ENCODE data around the gene PTPRH.
"Not testable (repeated sequence)": the region's sequence is repeated elsewhere in the genome, so short reads cannot be mapped to it uniquely, and the experiment has no call there.

PTPRH gene

DNA sequence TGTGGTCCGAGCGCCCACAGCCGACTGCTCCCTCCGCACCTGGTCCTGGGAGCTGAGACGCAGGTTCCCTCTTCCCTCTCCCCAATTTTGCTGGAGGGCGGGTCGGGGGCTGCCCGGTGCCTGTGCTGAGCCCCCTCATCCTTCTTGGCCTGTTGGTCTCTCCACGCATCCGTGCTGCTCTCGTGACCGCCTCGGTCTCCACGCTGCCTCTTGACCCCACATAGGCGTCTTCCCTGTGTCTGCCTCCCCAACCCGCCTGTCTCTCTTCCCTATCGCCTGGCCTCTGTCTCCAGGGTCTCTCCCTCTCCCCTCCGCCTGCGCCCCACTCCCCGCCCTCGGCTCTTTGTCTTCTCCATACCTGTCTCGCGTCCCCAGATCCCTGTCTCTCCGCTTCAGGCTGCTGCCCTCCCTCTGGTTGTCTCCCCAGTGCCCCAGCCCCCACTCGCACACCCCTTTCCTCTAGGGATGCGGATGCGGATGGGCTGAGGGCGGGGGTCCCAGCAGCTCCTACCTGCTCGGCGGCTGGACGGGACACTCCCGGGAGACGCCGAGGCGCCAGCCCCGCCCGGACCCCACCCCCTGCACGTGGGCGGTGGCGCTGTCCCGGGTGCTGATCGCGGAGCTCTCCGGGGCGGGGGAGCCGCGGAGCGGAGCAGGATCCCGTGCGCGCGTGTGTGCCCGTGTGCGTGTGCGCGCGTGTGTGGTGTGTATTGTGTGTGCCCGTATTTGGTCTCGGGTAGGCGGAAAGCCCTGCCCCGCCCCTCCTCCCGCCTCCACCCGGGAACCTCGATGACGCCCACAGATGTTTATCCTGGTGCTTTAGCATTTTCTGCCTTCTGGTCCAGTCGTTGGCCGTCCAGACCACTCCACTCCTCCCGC is 29.5 kb downstream of the PTPRH start, which contains the start of gene SYT5:
Gene SYT5 (minus strand): TSS at position 684 of the 879 bp plus-strand sequence. CDS start 1,248 bp downstream, outside the sequence.
- DNase-seq: peak; percentile 38 to 77 (median 51)

DNA sequence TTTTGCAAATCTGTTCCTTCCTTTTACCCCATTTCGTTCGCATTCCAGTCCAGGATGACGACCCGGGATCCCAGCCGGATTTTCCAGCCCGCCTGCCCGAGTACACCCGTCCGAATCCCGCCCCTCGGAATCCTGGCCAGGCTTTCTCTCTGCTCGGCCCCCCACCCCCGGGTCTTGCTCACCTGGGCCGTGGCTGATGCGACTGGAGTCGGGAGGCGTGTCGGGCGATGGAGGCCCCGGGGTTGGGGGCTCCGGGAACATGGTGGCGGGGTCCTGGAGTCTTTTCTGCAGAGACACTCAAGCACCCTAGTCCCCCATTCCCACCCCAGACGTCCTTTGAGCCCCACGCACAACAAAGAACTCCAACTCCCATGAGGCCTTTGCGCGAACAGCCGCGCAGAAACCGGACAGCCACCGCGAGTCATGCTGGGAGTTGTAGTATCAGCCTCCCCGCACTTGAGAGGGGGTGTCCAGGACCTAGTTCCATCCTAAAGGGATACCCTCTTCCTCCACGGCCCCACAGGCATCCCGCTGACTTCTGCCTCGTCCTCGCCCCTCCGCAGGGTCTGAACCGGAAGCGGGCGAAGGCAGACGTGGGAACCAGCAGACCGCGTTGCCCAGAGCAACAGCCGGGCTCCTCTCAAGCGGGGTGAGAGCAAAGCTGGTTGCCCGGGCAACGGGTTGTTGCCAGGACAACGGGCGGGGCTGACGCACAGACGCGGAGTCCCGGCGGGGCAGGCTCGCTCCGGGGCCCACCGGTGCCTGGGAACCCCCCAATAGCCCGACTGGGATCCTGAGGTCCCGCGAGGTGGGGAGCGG is 30.3 kb downstream of the PTPRH start:
- DNase-seq: peak; percentile 54 to 63 (median 57)

DNA sequence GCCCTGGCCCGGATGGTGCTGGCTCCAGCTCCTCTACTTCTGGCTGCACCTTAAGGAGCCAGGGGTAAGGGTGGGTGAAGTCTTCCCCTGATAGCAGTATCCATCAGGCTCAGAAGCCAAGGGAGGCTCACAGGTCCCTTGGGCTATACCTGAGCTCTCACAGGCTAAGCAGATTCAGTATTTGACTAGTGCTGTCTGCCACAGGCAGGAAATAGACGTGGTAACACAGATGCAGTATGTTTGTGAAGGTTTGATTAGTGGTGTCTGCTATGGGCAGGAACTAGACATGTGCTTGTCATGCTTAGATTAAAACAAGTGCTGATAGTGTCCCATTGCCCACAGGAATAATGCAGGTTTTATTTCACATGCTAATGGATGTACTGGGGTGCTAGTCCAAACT is 33.2 kb downstream of the PTPRH start:
- DNase-seq: no peak

DNA sequence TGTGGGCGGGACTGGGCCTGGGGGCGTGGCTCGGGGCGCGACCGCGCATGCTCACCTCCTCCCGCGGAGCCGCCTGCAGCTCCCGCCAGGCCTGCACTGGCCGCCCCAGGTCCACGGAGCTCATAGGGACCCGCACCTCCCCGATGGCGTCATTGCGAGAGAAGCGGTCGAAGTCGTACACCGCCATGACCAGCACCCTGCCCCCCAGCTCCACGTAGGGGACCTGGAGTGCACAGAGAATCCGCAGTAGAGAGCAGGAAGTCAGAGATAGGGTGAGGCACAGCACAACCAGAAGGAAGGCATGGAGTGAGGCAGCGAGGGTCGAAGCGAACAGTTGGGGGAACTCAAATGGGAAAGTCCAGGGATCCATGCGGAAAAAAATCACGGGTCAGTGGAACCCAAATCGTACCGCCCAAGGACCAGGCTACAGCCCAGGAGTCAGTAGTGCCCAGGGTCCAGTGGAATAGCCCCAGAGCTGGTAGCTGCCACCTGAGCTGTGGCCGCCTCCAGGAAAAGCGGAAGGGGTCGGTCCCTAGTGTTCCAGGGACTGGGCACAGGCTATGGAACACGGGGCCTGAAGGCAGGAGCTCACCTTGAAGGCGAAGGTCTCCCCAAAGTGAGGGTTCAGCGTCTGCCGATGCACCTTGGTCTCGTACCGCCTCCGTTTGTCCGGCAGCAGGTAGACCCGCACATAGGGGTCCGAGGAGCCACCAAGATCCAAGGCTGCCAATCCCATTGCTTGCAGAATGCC is 34.0 kb downstream of the PTPRH start:
- DNase-seq: no peak

DNA sequence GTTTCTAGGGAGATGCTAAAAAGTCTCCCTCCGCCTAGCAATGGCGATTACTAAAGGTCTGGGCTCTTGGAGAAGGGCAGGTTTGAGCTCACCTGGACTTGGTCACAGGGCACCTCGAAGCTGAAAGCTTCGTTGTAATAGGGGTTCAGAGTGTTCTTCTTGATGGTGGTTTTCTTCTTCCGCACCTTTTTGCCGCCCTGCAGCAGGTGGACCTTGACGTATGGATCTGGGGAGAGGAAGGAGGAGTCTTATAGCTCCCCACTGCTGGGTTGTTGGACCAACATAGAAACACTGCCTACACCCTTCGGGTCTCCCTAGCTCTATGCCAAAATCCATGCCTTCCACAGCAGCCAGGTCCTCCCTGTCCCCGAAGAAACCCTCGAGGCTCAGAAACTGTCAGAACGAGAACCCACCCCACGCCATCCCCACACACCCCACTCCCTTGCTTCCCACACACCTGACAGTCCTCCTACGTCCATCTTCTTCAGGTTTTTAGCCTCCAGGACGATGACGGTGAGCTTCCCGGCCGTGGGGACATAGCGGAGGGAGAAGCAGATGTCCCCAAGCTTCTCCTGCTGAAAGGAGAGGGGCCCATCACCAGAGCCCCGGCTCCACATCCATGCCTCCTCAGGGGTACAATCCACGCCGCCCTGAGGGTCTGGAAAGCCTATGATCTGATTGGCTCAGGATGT is 34.7 kb downstream of the PTPRH start:
- no peak for DNase-seq

DNA sequence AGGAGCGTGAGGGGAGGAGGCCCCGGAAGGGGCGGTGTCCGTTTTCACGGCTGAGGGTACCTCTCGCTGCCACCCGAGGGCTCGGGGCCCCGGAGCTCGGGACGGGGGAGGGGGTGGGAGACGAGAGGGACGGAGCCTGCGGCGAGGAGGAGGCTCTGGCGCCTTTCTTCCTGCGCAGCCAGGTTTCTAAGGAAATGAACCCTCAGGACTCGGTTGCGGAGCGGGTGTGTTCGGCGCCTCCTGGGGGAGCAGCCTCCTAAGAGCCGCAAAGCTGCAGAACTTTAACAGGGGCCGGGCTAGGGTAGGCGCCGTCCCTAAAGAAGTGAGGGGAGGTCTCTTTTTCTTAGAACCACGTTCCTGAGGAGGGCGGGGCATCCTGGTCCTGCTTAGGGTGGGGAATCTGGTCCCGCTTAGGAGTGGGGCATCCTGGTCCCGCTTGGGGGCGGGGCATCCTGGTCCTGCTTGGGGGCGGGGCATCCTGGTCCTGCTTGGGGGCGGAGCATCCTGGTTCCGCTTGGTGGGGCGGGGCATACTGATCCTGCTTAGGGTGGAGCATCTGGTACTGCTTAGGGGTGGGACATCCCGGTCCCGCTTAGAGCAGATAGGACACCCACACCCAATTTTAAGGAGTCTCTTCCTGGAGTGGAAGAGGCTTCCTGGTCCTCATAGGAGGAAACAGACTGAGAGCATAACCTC is 35.4 kb downstream of the PTPRH start:
- peak; percentile 44 to 59 (median 57) for DNase-seq

DNA sequence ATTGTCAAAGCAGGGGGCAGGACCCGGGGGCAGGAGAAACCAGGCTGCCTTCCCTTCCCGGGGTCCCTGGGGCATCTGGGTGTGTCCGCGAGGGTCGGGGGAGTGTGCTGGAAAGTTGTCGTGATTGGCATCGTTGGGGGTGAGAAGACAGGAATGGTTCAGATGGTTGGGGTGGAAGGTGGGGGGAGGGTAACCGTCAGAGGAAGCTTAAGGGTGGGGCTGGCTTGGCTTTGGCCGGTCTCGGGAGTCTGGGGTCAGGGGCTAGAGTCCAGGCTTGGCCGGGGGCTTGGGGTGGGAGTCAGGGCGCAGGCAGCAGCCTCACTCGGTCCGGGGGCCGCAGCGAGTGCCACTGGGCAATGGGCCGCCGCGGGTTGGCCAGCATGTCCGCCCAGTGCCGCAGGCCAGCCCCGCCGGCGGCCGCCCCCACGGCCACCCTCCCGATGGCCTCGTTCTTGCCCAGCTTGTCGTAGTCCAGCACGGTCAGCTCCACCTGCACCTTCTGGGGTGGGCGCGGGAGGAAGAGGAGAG is 36.1 kb downstream of the PTPRH start:
- DNase-seq: no peak

DNA sequence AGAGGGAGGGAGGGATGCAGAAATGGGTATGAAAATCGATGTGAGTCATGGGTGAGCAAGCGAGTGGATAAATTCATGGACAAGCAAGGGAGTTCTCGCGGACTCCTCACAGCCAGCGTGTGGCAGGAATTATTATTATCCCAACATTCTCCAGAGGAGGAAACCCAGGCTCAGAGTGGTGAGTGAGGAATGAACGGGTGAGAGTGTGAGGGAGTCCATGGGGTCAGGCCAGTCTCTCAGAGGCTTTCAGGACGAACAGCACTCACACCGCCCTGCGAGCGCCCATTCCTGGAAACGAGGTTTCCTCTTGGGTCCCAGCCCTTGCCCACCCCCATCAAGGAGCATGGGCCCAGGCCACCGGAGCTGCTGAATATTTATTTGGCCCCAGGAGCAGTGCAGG is 36.6 kb downstream of the PTPRH start:
- no peak for DNase-seq

DNA sequence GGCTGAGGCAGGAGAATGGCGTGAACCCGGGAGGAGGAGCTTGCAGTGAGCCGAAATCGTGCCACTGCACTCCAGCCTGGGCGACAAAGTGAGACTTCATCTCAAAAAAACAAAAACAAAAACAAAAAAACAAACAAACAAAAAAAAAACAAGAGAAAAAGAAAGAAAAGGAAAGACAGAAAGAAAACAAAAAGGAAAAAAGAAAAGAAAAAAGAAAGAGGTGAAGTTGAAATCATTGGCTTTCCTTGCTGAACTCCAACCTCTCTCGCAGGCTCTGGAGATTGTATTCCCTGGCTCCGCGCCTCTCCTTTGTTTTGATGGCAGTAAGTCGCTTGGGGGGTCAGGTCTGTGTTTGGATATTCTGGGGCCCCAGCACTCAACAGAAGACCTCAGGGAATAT is 37.0 kb downstream of the PTPRH start:
- not testable (repeated sequence) for DNase-seq

DNA sequence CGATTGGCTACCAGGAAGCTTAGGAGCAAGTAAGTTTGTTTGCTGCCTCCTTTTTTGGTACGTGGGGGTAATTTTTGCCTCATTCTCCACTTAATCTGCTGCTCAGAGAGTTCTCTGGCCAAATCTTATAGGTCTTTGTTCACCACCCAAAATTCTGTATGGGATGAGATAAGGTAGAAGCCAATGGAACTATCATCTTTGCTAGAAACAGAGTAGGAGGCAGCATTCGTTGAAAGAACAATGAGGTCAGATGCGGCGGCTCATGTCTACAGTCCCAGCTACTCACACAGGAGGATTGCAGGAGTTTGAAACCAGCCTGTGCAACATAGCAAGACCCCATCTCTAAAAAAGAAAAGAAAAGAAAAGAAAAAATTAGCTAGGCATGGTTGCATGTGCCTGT is 37.9 kb downstream of the PTPRH start:
- DNase-seq: no peak

DNA sequence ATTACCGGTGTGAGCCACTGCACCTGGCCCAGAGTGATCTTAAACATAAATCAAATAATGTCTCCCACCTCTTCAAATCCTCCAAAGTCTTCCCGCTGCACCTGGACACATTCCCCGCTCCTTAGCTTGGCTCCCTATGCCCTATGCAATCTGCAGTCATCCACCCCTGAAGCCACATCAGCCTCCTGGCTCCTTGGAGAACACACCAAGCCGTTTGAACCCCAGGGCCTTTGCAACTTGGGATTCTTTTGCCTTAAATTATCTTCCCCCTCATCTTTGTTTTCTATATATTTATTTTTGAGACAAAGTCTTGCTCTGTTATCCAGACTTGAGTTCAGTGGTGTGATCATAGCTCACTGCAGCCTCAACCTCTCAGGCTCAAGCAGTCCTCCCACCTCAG is 40.2 kb downstream of the PTPRH start:
- DNase-seq: no peak

DNA sequence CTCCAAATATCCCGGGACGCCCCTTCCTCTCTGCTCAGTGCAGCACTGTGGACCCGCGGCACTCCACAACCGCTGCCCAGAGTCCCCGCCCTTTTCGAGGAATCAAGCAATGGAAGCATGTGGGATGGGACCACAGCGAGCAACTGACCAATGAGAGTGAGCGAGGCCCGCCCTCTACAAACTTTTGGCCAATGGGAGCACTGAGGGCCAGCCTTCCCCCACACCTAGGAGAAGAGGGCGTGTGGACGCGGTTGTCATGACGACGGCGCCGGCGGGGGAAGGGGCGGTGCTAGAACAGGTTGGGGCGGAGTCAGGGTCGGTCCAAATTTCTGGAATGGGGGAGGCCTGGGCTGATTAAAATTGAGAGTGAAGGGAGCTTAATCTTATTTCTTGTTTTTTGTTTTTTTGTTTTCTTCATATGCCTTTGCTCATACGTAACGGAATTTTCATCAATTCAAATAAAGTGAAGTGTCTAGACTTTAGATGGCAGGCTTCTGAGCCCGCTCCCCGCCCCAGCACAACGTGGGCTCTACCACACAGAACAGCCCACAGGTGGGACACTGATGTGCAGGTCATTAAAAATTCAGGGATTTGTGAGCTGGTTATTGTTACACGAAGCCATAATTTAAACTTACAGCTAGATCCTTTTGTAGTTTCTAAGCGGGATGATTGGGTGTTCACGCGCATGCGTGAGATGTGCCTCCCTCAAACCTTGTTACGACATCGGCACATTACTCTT is 42.6 kb downstream of the PTPRH start, which contains the start of gene DNAAF3:
Gene DNAAF3 (minus strand): TSS at position 84 of the 739 bp plus-strand sequence. CDS start 200 bp downstream, outside the sequence.
- DNase-seq: peak; percentile 87 to 95 (median 93)

DNA sequence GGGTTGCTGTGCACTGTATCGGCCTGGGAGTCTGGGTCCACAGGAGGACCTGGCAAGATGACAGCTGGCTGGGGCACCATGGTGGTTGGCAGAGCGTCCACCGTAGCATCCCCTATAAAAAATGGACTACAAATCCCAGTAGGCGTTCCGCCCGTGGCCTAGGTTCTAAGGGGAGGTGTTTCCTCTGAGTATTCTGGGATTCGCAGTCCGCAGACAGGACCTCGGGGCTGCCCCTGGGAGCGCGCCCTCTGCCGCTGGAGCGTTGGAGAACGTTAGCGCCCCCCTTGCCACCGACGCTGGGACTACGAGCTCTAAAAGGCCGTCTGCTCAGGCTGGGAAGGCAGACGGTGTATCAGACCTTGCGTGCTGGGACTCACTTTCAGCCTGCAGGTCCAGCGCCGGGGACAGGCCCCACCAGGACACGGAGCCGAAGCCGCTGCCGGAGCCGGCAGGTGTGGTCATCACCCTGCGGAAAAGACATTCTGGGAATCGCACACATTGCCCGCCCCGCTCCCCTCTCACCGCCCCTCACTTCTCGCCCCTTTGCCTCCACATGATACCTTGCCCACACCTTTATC is 43.3 kb downstream of the PTPRH start:
- DNase-seq: peak; percentile 54 to 82 (median 69)

DNA sequence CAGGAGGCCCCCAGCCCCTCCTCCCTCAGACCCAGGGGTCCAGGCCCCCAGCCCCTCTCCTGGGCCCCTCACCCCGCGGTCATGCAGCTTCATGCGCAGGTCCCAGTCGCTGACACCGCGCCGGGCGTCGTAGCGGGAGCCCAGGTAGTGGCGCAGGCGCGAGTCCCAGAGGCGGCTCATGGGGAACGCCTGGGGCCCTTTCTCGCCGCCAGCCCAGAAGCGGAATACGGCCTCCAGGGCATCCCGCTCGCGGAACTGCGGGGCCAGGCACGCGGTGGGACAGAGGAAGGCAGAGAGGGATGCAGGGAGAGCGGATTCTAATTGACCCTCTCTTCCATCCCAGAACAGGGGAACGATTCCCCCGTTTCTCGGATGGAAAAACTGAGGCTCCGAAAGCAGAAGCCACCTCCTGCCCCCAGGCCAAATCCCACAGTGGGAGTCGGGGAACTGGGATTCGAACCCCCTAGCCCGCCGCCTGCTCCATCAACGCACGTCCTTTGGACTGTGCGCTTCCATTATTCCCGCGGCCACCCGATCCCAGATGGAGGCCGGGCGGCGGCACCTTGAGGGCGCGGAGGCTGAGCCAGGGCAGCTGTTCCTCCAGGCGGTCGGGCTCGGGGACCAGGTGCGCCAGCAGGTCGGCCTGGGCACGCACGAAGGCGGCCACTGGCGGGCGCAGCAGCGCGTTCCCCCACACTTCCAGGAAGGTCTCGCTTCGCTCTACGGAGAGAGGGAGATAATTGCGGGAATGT is 47.6 kb downstream of the PTPRH start:
- no peak for DNase-seq

DNA sequence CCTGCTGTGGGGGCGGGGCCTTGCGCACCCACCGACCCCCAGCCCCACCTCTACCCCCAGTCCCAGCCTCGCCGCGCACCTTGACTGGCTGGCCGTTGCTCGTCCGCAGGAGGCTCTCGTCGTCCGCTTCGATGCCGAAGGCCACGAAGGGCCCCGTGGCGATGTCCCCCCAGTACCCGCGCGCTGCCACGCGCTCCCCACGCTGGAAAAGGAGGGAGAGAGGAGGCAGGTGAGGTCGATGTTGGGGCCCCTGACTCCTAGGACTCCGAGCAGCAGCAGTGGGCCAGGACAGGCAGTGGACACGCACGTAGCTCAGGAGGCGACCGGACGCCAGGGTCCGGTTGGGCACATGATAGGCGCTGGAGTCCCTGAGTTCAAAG is 48.3 kb downstream of the PTPRH start:
- no peak for DNase-seq

DNA sequence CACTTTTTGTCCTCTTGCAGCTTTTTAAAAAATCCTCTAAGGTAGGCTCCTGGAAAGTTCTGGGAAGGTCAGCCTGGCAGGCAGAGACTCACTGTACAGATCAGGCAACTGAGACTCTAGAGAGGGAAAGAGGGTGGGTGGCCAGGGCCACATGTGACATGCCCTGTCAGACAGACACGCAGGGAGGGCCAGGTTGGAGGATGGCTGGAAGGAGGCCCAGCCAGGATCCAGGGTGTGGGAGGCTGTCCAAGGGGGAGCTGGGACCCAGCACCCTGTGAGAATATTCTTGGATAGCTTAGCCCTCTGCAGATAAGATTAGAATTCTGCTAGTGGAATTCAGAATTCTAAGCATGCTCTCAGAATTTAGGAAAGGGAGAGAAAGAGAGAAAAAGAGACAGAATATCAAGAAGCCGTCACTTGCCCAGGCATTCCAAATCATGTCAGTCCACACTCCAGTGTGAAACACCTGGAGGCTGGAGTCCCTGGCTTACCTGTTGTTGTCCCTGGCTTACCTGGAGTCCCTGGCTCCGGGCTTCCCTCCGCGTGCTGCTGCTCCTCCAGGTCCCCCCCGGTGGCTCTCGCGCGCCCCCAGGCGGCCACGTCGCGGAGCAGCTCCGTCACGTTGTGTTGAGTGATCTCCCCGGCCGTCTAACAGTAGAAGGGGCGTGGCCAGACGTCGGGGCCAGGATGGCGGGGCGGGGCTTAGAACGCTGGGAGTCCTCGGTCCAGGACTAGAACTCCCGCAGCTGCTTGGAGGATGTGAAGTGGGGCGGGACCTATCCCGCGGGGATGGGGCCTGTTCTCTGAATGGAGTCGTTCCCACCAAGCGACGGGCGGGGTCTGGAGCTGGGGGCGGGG is 48.9 kb downstream of the PTPRH start:
- peak; percentile 92 to 96 (median 94) for DNase-seq

DNA sequence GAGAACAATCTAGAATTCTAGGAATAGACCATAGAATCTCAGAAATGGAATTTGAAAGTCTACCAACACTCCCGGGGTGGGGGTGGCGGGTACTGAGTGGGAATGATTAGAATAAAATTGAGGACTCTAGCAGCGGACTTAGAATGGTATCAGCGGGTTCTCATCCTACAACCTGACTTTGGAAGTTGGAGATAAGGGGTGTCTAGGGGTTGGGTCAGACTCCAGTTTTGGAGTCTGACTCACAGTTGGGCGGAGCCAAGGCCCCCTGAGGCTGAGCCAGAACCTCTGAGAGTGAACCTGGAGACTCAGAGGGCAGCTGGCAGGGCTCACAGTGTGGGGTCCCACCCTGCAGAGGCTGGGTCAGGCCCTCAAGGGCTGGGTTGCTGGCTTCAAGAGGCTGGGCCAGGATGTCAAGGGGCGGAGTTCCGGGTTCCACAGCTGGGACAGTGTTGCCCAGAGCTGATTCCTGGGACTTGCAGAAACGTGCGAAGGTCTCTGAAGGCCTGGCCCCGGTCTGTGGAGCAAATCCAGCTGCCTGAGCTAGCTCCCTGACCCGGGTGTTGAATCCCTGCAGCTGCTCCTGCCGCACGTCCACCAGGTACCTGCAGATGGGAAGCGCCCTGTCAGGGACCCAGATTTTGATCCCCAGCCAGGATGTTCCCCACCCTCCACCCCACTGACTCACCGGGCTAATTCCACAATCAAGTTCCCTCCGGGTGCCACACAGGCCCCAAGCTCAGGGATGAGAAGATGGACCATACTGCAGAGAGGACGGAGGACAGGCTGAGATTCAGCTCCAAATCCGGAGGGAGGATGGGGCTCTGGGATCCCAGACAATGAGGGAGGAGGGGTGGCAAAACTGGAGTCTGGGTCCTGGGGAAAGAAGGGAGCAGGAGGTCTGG is 50.2 kb downstream of the PTPRH start:
- DNase-seq: no peak

All from suppressor macrophage treated with lipopolysaccharide for 1 hour (primary cell).